Mucosa of gallbladder (tissue), 1 donor: ENCODE measurements around the gene SLC7A6OS. TPM values are rescaled to one million over a fixed set of nuclear protein-coding genes. Genes with fewer than 3 reads are reported as not detected.

Experiments used
- DNase-seq: peaks from one replicate; pipeline ENCODE4 v3.0.0-alpha.2; 2020; ENCODE audit warnings: low spot score
- total RNA-seq: library from RNA; stranded (reverse); gene quantifications from one replicate; pipeline ENCODE4 v1.2.1, GENCODE V29; 2021
- donor health status: DM: no; HTN: no; CAD: no.

Gene SLC7A6OS
- 15.6 TPM for total RNA-seq

DNA sequence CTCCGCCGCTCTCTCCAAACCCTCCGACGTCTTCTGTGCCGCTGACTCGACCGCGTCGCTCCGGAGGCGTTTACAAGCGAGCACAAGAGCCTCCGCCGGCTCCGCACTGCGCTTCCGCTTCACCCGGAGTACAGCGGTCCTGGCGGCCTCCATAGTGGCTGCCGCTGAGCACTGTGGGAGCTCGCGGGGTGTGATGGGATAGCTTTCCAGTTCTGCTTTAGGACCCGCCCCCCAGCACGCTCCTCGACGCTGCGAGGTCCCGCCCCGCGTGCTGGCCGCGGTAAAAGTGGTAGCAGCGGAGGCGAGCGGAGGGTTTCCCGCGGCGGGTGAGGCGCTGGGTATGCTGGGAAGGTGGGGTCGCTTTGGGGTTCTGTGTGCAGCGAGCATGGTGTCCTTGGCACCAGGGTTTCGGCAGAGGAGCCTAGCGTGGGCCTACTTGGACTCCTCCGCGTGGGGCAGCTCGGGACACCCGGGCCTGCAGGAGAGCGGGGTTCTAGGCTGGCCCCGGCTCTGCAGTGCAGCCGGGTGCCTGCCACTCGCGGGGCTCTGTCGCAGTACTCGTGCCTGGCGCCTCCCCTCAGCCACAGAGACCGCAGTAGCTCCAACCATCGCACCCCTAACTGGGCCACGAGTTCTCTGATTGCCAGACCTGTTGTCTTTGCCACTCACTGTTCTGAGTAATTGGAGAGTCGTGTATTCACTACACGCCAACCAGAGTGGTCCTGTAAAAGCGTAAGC lies at the start of gene SLC7A6OS, which contains the start of gene PRMT7:
Gene SLC7A6OS, minus strand, starts transcription at position 173 of the 738 bp plus-strand sequence. Its CDS starts 20 bp downstream, at position 153.
Gene PRMT7, plus strand, starts transcription at position 246 of the 738 bp plus-strand sequence. CDS start 4,961 bp downstream, outside the sequence.
- peak; percentile 93 for DNase-seq

DNA sequence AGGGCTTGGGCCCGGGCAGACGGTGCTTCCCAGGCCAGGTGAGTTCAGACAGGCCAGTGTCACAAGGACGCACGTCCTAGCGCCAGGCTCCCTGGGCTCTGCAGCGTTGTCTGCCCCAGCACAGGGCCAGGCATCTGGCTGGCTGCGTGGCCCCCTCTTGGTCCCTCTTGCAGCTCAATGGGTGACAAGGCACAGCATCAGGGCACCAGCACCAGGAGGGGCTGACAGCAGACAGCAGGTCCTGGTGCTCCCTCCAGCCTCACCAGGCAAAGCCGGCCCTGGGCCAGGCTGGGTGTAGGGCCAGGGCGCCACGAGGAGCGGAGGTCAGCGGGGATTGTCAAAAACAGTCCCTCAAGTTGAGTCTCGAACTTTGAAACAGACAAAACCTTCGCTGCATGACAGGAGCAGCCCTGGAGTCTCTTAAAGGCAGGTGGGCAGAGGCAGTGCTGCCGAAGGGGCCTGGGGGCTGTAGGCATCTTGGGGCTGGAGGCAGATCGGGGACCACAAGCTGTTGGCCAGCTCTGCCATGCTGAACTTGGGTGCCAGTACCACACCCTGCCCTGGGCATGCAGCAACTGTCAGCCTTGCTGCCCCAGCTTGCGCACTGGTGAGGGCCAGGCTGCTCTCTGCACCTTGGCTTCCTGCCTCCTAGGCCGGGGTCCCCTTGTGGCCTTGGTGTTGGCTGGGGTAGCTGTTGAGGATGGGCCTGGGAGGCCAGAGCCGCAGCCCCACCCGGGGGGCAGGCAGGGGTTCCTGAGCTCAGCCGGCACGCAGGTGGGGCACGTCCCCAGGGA lies 48.8 kb upstream of the SLC7A6OS start:
- no peak for DNase-seq

GRCh38 chr16:68358951-68359350 lies 48.2 kb upstream of the SLC7A6OS start:
- DNase-seq, result no peak

DNA sequence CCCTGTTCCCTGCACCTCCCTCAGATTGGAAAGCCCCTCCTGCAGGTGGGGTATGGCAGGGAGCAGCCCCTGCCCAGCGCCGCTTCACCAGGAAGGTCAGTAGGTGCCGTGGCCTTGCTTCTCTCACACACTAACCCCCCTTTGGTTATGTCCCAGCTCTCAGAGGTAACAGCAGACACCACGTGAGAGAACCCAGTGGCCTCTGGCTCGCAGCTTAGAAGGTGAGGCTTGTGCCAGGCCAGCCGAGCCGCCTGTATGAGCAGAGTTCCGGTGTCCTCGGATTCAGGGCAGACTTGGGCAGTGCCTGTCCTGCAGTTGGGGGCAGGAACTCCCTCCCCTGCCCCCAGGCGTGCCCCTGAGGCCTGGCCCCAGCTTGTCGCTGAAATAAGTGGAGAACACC lies 47.2 kb upstream of the SLC7A6OS start:
- no peak for DNase-seq

DNA sequence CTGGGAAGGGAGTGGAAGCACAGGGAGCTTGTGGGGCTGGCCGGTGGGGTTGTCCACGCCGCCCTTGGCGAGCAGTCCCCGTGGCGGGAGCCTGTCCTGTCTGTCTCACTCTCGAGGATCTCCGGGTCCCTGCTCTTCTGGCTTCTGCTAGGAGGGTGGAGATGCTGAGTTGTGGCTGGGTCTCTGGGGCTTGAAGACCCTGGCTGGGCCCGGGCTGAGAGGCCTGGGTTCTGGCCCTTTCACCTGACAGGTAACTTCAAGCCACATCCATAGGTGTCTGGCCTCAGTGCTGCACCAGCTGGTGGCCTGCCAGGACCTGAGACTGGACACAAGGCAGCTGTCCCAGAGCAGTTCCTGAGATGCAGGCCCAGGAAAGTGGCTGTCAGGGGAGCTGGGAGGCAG lies 46.8 kb upstream of the SLC7A6OS start:
- no peak for DNase-seq

DNA sequence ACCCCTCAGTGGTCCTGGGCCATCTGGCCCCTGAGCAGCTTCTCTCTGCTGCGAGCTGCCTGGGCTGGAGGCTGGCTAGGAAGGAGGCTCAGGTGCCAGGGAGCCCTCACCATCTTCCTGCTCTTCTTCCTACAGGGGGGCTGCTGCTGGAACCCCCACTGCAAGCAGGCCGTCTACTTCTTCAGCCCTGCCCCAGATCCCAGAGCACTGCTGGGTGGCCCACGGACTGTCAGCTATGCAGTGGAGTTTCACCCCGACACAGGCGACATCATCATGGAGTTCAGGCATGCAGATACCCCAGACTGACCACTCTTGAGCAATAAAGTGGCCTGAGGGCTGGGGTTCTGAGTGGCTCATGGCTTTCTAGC lies 46.2 kb upstream of the SLC7A6OS start:
- DNase-seq, result no peak

DNA sequence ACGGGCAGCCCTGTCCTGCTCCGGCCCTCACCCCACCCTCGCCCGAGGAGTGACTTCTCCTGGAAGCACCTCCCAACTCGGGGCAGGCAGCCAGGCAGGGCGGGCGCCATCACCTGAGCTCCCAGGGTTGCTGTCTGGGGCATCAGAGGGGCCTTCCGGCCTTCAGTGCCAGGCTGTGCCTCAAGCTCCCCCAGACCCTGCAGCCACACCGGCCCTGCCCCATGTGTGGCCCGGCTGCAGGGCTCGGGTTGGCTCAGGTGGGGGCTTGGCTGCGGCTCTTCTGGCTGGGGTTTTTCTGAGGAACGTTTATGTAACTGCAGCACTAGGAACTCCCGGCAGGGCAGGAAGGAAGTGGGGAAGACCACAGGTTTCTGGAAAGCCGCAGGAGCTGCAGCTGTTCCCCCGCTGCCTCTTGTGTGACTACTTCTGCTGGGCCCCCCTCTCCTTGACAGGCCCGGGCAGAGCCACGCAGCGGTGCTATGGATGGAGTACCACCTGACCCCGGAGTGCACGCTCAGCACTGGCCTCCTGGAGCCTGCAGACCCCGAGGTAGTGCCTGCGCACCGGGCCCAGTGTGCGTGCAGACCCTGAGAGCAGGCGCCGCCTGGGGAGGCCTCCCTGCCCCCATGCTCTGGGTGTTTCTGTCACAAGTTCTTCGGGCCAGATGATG lies 45.6 kb upstream of the SLC7A6OS start:
- DNase-seq, result peak; percentile 44

DNA sequence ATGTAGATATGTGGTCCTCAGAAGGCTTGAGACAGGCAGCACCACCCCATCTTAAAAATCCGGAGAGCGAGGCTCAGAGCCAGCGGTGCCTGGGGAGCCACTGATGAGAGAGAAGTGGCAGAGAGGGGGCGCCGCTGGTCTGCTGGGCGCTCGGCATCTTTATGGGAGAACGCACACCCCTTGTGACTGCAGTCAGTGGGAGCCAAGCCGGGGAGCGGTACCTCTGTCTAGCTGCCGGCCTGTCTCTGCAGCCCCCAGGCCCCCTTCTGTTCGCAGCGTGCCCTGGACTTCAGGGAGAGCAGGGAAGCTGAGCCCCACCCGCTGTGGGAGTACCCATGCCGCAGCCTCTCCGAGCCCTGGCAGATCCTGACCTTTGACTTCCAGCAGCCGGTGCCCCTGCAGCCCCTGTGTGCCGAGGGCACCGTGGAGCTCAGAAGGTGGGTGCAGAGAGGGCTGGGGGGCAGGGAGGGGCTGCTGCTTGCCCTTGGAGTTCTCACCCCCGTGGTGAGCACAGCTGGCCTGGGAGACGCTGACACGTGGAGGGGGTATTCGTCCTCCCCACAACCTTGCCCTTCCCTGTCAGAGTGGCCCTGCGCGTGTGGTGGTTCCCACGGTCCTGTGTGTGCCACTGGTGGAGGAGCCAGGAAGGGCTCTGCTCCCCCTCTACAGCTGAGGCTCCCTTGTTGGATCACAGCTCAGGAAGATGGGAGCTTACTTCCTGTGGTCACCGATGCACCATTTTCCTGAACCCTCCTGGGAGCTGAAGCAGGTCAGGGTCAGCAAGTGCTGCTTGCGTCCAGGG lies 44.9 kb upstream of the SLC7A6OS start:
- no peak for DNase-seq

DNA sequence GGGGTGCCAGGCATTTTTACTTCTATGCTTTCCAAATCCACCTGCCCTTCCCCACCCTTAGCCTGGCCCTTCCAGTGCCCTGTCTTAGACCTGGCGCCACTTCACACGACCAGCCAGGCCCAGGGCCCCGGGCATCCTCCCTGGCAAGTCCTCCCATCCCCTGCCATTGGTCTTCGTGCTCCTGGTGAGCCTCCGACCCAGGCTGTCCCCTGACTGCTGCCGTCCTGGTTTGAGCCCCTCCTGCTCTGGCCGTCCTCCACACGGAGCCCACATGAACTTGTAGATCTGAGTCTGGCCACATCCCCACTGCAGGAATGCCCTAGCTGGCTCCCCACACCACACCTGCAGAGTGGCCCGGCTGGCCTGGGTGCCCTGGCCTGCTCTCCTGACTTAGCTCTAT lies 44.1 kb upstream of the SLC7A6OS start:
- no peak for DNase-seq

- no peak for DNase-seq
Observed at GRCh38 chr16:68353366-68353765, 42.6 kb upstream of the SLC7A6OS start.

DNA sequence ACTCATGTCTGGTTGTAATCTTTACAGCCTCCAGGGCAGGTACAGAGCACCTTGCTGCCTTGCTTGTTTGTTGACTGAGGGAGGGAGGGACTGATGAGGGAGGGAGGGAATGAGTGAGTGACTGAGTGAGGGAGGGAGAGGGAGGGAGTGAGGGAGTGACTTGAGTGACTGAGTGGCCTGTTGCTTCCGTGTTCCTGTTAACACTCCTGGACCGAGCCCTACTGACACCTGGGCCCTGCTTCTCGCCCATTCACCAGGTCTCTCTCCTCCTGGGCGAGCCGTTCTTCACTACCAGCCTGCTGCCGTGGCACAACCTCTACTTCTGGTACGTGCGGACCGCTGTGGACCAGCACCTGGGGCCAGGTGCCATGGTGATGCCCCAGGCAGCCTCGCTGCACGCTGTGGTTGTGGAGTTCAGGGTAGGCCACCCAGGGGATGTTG lies 41.3 kb upstream of the SLC7A6OS start:
- peak; percentile 79 for DNase-seq

DNA sequence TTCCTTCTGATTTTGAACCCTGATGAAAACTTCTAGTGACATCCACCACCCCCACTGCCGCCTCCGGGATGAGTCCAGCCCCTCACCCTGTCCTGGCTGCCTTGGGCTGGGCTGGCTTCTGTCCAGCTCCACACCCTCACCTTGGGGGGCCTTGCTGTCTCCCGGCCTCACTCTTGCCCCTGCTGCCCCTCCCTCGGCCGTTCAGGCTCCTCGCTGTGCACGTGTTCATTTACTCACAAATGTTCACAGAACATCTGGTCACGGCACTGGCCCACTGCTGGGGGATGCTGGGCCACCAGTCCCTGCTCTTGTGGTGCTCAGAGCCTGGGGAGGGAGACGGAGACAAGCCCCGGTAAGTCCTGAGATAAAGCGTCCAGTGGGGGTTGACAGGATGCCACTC lies 40.7 kb upstream of the SLC7A6OS start:
- no peak for DNase-seq

- no peak for DNase-seq
Observed at GRCh38 chr16:68350813-68351350, 40.1 kb upstream of the SLC7A6OS start.

GRCh38 chr16:68349838-68350410 lies 39.2 kb upstream of the SLC7A6OS start:
- no peak for DNase-seq

GRCh38 chr16:68348639-68349445 lies 38.1 kb upstream of the SLC7A6OS start:
- DNase-seq, result no peak

- no peak for DNase-seq
Observed at GRCh38 chr16:68347605-68348004, 36.9 kb upstream of the SLC7A6OS start.

DNA sequence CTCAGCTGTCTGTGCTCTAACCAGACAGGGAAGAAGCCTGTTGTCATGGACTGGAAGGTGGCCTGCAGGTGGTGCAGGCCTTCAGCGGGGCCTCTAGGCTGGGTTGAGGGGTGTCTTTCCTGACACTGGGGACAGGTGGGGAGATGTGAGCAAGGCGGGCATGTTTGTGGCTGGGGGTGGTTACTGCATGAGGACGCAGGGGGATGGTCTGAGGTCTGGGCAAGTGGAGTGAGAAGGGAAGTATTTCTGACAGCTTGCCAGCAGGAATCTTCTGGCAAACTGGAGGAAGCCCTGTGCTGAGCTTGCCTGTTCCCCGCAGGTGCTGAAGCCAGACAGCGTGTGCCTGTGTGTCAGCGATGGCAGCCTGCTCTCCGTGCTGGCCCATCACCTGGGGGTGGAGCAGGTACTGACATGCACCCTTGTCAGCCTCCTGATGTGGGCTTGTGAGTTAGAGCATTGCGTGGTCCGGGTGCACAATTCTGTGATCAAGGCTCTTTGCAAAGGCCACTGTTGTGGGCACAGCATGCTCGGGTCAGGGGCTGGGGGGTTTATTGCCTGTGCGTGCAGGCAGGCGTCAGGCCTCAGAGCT lies 36.2 kb upstream of the SLC7A6OS start:
- DNase-seq, result no peak

DNA sequence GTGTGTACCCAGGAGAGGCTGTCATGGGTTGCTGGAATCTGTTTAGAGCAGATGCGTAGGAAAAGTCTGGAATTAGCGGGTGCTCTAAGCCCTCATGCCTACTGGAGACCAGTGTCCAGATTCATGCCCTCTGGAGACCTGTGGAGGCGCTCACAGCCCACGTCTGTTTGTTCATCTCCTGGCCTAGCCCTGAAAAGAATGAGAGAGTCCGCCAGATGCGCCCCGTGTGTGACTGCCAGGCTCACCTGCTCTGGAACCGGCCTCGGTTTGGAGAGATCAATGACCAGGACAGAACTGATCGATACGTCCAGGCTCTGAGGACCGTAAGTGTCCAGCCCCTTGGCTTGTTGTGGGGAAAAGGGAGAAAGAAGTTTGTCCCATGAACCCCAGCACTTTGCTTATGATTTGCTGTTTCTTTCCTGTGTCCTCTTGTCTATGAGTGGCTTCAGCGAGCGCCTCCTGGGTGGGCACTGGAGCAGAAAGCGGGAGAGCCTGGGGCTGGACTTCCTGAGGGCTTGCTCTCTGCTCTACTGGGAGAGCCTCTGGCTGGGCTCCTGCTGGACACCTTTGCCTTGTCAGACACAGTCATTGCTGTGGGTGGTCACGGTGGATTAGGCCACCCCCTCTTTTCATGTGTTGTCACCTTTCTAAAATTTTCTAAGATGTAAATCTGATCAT lies 35.4 kb upstream of the SLC7A6OS start:
- no peak for DNase-seq

DNA sequence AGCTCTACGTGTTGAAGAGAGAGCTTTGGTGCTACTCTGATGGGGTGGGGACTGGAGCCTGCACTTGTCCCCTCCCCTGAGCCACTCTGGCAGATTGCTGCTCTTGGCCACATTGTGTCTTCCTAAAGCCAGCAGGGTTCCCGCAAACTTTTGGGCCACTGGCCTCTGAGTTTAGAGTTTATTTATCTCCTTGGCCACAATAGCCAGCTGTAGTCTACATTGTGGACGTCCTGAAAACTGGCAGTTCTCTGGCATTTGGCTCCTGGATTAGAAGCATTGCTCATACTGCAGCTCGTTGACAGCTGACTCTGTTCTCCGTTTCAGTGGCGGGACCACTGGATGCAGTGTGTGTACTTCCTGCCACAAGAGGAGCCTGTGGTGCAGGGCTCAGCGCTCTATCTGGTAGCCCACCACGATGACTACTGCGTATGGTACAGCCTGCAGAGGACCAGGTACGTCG lies 34.6 kb upstream of the SLC7A6OS start:
- DNase-seq, result no peak
